ENCODE results near the gene KRTAP5-1. TPM values are rescaled to one million over a fixed set of nuclear protein-coding genes. Genes with fewer than 3 reads are reported as not detected.

Gene KRTAP5-1
- polyA plus RNA-seq, 1 donor (not counting 4 experiments of a cell fraction or from before 2014, with no cell fraction given): not detected

DNA sequence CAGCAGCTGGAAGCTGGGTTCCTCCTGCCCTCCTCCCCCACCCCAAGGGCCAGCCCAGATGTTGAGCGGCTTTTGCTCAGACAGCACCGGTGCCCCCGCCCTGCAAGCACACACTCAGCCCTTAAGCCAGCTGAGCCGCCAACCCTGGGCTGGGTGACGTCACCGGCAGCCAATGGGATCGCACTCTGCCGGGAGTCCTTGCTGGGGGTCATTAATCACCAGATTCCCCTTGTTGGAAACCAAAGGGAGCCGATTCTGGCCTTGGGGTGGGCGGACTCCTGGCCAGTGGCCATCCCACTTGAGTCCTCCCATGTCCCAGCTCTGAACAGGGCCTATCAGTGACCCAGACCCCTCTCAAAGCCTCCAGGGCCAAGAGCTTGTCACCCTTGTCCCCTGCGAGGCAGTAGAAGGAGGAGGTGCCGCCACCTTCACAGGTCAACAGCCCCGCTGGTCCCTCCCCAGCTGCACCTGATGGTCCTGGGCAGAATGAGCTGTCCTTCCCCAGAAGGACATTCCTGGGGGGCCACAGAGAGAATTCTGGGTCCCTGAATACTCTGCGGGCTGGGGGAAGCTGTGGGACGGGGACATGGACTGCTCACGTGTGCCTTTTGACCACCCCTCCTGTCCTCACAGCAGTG, 20.4 kb downstream of the KRTAP5-1 start:
- H3K4me2 ChIP-seq (ENCODE audit: control insufficient read depth, extremely low read depth, insufficient read depth, low read depth, low read length): no peak overlapping the region
- H3K9me1 ChIP-seq (ENCODE audit: control insufficient read depth, extremely low read depth, insufficient read depth, low read length): no peaks in the 10 kb centered on the region
- H3K36me3 ChIP-seq (ENCODE audit: control insufficient read depth in 2 of 2, extremely low read depth in 1 of 2, insufficient read depth in 2 of 2, low read length in 2 of 2): peaks cover 0 to 3% of the 10 kb centered on the region in 2 experiments
- FAIRE-seq (no peak), DNase-seq (ENCODE audit: low read depth, low spot score) (peak; percentile 19)
- TF ChIP-seq, protein P1, sequence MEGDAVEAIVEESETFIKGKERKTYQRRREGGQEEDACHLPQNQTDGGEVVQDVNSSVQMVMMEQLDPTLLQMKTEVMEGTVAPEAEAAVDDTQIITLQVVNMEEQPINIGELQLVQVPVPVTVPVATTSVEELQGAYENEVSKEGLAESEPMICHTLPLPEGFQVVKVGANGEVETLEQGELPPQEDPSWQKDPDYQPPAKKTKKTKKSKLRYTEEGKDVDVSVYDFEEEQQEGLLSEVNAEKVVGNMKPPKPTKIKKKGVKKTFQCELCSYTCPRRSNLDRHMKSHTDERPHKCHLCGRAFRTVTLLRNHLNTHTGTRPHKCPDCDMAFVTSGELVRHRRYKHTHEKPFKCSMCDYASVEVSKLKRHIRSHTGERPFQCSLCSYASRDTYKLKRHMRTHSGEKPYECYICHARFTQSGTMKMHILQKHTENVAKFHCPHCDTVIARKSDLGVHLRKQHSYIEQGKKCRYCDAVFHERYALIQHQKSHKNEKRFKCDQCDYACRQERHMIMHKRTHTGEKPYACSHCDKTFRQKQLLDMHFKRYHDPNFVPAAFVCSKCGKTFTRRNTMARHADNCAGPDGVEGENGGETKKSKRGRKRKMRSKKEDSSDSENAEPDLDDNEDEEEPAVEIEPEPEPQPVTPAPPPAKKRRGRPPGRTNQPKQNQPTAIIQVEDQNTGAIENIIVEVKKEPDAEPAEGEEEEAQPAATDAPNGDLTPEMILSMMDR (optimal IDR thresholded peaks at IDR 0.05 in 1 of 3, IDR thresholded peaks at IDR 0.05 in 1 of 3, conservative IDR thresholded peaks at IDR 0.05 in 1 of 3; ENCODE audit: extremely low read depth in 1 of 3, insufficient read depth in 2 of 3, low read length in 3 of 3): no peak
- TF ChIP-seq EZH2 (IDR thresholded peaks at IDR 0.05; ENCODE audit: low read length): no peak
- peaks cover 3% of the 10 kb centered on the region for H3K27me3 ChIP-seq (ENCODE audit: control insufficient read depth, extremely low read depth, insufficient read depth, low read length)
- no peaks in the 10 kb centered on the region for H3K79me2 ChIP-seq (ENCODE audit: control insufficient read depth, insufficient read depth, low read length)
- H3K4me3 ChIP-seq (ENCODE audit: control insufficient read depth in 2 of 3, extremely low read depth in 1 of 3, insufficient read depth in 2 of 3, low read depth in 1 of 3, low read length in 3 of 3): no peak overlapping the region
- peaks cover 2% of the 10 kb centered on the region for H4K20me1 ChIP-seq (ENCODE audit: control insufficient read depth, extremely low read depth, insufficient read depth, low read length)
- H3K9ac ChIP-seq (ENCODE audit: control insufficient read depth, extremely low read depth, insufficient read depth, low read length): no peak overlapping the region
- H3K27ac ChIP-seq (ENCODE audit: control insufficient read depth, insufficient read depth, low read length): no peak overlapping the region
- no peaks in the 10 kb centered on the region for H3K9me3 ChIP-seq (ENCODE audit: control insufficient read depth, low read depth, low read length)
- dilution Hi-C loops (cut with MboI; ENCODE audit: extremely low pct_ligation_motif_present, low sequenced_read_pairs): no loop called here
- H2AFZ ChIP-seq (ENCODE audit: control insufficient read depth, low read length): no peak overlapping the region
- no peaks in the 10 kb centered on the region for H3K4me1 ChIP-seq (ENCODE audit: control insufficient read depth, extremely low read depth, insufficient read depth, low read length)

DNA sequence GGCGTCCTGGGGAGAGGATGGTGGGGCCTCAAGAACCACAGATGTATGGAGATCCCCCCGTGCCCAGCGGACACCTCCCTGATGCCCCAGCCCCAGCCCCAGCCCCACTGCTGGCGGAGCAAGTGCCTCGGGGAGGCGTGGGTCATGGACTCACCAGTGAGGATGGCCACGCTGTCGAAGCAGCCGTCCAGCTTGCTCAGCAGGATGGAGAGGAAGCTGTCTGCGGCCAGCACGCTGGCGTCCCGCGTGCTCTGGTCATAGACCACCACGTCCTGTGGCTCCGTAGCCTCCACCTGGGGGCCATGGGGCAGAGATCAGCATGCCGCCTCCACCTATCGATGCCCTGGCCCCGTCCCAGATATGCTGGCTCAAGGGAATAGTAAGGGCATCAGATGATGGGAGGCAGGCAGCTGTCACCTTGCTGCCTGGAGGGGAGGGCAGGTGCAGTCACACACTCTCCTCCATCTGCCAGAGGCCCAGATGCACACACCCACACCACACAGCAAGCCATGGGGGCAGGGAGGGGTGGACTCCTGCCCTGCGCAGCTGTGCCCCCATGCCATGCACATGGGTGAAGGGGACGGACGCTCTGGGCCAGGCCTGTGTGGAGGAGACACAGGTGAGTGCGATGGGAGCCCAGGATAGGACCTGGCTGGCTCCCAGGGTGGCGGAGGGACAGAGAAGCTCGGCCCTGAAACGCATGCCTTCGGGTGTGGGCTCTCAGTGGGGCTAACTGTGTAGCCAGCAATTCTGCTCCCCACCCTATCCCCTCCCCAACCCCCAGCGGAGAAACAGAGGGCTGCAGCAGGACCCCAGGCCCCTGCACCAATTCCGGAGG, 21.2 kb downstream of the KRTAP5-1 start:
- DNase-seq (ENCODE audit: low read depth, low spot score): no peak
- no peak overlapping the region for H3K27ac ChIP-seq (ENCODE audit: control insufficient read depth, insufficient read depth, low read length)
- no peak for FAIRE-seq
- H3K36me3 ChIP-seq (ENCODE audit: control insufficient read depth in 2 of 2, extremely low read depth in 1 of 2, insufficient read depth in 2 of 2, low read length in 2 of 2): peaks cover 0 to 3% of the 10 kb centered on the region in 2 experiments
- H3K9me3 ChIP-seq (ENCODE audit: control insufficient read depth, low read depth, low read length): no peaks in the 10 kb centered on the region
- no peaks in the 10 kb centered on the region for H3K9me1 ChIP-seq (ENCODE audit: control insufficient read depth, extremely low read depth, insufficient read depth, low read length)
- H3K4me2 ChIP-seq (ENCODE audit: control insufficient read depth, extremely low read depth, insufficient read depth, low read depth, low read length): no peak overlapping the region
- H4K20me1 ChIP-seq (ENCODE audit: control insufficient read depth, extremely low read depth, insufficient read depth, low read length): peaks cover 2% of the 10 kb centered on the region
- H2AFZ ChIP-seq (ENCODE audit: control insufficient read depth, low read length): no peak overlapping the region
- peaks cover 4% of the 10 kb centered on the region for H3K4me1 ChIP-seq (ENCODE audit: control insufficient read depth, extremely low read depth, insufficient read depth, low read length)
- dilution Hi-C loops (cut with MboI; ENCODE audit: extremely low pct_ligation_motif_present, low sequenced_read_pairs): no loop called here
- no peak overlapping the region for H3K9ac ChIP-seq (ENCODE audit: control insufficient read depth, extremely low read depth, insufficient read depth, low read length)
- no peak for TF ChIP-seq EZH2 (IDR thresholded peaks at IDR 0.05; ENCODE audit: low read length)
- TF ChIP-seq, protein P1 (optimal IDR thresholded peaks at IDR 0.05 in 1 of 3, IDR thresholded peaks at IDR 0.05 in 1 of 3, conservative IDR thresholded peaks at IDR 0.05 in 1 of 3; ENCODE audit: extremely low read depth in 1 of 3, insufficient read depth in 2 of 3, low read length in 3 of 3): no peak
- no peak overlapping the region for H3K4me3 ChIP-seq (ENCODE audit: control insufficient read depth in 2 of 3, extremely low read depth in 1 of 3, insufficient read depth in 2 of 3, low read depth in 1 of 3, low read length in 3 of 3)
- no peaks in the 10 kb centered on the region for H3K79me2 ChIP-seq (ENCODE audit: control insufficient read depth, insufficient read depth, low read length)
- H3K27me3 ChIP-seq (ENCODE audit: control insufficient read depth, extremely low read depth, insufficient read depth, low read length): no peaks in the 10 kb centered on the region
